Measurements from ENCODE around the gene LITAF. TPM values are rescaled to one million over a fixed set of nuclear protein-coding genes. Genes with fewer than 3 reads are reported as not detected.

LITAF gene
- total RNA-seq, 2 experiments from 2014 or later = 12.2 to 43.2 TPM

GRCh38 chr16:11497851-11498289 lies 88.8 kb downstream of the LITAF start:
- H3K79me2 ChIP-seq (ENCODE audit: insufficient read depth, low read depth, low read length) = no peaks in the 10 kb centered on the region
- ChIA-PET POLR2A (interaction anchor here (0.6 to 0.7 kb wide), 3 partner anchors 299 to 337 kb away, joined by 3 read pairs; partner anchors contain the start of gene ZC3H7A), CTCF (ENCODE audit: unreplicated experiment) (no interaction called here)
- BruUV-seq (replicated peaks) = no TSS peak
- H2AFZ ChIP-seq (ENCODE audit: low read length) = peak overlapping the region; percentile 42; the same call in 1 of the 2 replicates
- no peaks in the 10 kb centered on the region for H3K9me2 ChIP-seq (ENCODE audit: insufficient read depth, low read length)
- peaks cover 48% of the 10 kb centered on the region for H3K4me1 ChIP-seq (ENCODE audit: insufficient read depth, low read length, poor library complexity, severe bottlenecking)
- no peak overlapping the region for H3K4me3 ChIP-seq (ENCODE audit: low read depth, low read length, poor library complexity, severe bottlenecking)
- no peaks in the 10 kb centered on the region for H4K20me1 ChIP-seq (ENCODE audit: insufficient read depth, low read length)
- H3K27ac ChIP-seq (ENCODE audit: low read depth, low read length, poor library complexity, severe bottlenecking) = peak overlapping the region; percentile 43
- intact Hi-C loops (cut with micrococcal nuclease; ENCODE audit: unreplicated experiment) = no loop called here
- TF ChIP-seq EZH2phosphoT487 (IDR thresholded peaks at IDR 0.05; ENCODE audit: borderline replicate concordance, low read depth, low read length) = no peak
- no peak for TF ChIP-seq CTCF (conservative IDR thresholded peaks at IDR 0.05; ENCODE audit: low read length)
- H3K9me3 ChIP-seq (ENCODE audit: low read length) = no peaks in the 10 kb centered on the region
- H3K4me2 ChIP-seq (ENCODE audit: low read length) = peak overlapping the region; percentile 30; the same call in 1 of the 2 replicates
- H3K36me3 ChIP-seq (ENCODE audit: insufficient read depth, low read length) = no peaks in the 10 kb centered on the region
- no peak for DNase-seq (ENCODE audit: low spot score)

Other genes with a start within 250 kb of the LITAF start
- 60.4 and 84.5 TPM in 2 replicates for gene RMI2, start 241.5 kb downstream of the LITAF start, total RNA-seq (2014; rRNA removed; shearing (Covaris generic))
- 126 and 157 TPM in 2 replicates for gene RMI2, start 241.5 kb downstream of the LITAF start, total RNA-seq (2022)
- gene SNN, start 81.5 kb upstream of the LITAF start, total RNA-seq (2014; rRNA removed; shearing (Covaris generic)) = 28.3 and 31.8 TPM in 2 replicates
- gene SNN, start 81.5 kb upstream of the LITAF start, total RNA-seq (2022) = 27.8 and 31.6 TPM in 2 replicates
- 79.8 and 96.0 TPM in 2 replicates for gene TXNDC11, start 155.9 kb upstream of the LITAF start, total RNA-seq (2014; rRNA removed; shearing (Covaris generic))
- 88.6 and 96.7 TPM in 2 replicates for gene TXNDC11, start 155.9 kb upstream of the LITAF start, total RNA-seq (2022)
- 28.6 and 32.1 TPM in 2 replicates for gene ZC3H7A, start 210.3 kb upstream of the LITAF start, total RNA-seq (2014; rRNA removed; shearing (Covaris generic))
- gene ZC3H7A, start 210.3 kb upstream of the LITAF start, total RNA-seq (2022) = 68.6 and 89.0 TPM in 2 replicates